Stimulated activated memory B cell treated with anti-CD40 and anti-IgM and Interleukin-4, amounts not matched to agents 10 μg/mL and 1 μg/mL and 100 μg/mL, for 72 hours (primary cell): ENCODE data around the gene SFXN2.

ENCODE experiments used
- ATAC-seq: fragments of 150-1000 bp; cut with Tn5 transposase; 2 replicates; pipeline ENCODE4 v1.10.0; 2021
- H3K27ac Mint-ChIP-seq: one replicate; pipeline ENCODE4 v1.8.0; 2022; ENCODE audit warnings: mild to moderate bottlenecking, mixed read lengths
- H3K27me3 Mint-ChIP-seq: one replicate; pipeline ENCODE4 v1.8.0; 2022; ENCODE audit warnings: mixed read lengths
- H3K36me3 Mint-ChIP-seq: one replicate; pipeline ENCODE4 v1.8.0; 2022; ENCODE audit warnings: mixed read lengths
- H3K4me1 Mint-ChIP-seq: one replicate; pipeline ENCODE4 v1.8.0; 2022; ENCODE audit warnings: mixed read lengths
- H3K4me3 Mint-ChIP-seq: one replicate; pipeline ENCODE4 v1.8.0; 2022; ENCODE audit warnings: mild to moderate bottlenecking, moderate library complexity, mixed read lengths
- H3K9me3 Mint-ChIP-seq: one replicate; pipeline ENCODE4 v1.8.0; 2022; ENCODE audit warnings: mixed read lengths

Gene SFXN2

GRCh38 chr10:102781090-102781920 is 66.9 kb downstream of the SFXN2 start:
- Mint-ChIP-seq H3K27ac (no peak overlapping the region), H3K9me3 (no peaks in the 10 kb centered on the region), H3K4me1 (peaks cover 58% of the 10 kb centered on the region), H3K36me3 (peaks cover 29% of the 10 kb centered on the region), H3K4me3 (no peak overlapping the region), H3K27me3 (no peaks in the 10 kb centered on the region)
- no peak for ATAC-seq

GRCh38 chr10:102781921-102782557 is 67.6 kb downstream of the SFXN2 start:
- Mint-ChIP-seq H3K27ac (no peak overlapping the region), H3K36me3 (peaks cover 29% of the 10 kb centered on the region), H3K4me1 (peaks cover 64% of the 10 kb centered on the region), H3K9me3 (no peaks in the 10 kb centered on the region), H3K27me3 (no peaks in the 10 kb centered on the region), H3K4me3 (no peak overlapping the region)
- ATAC-seq = no peak

GRCh38 chr10:102782673-102783551 is 68.5 kb downstream of the SFXN2 start:
- Mint-ChIP-seq H3K4me3 (no peak overlapping the region), H3K27ac (no peak overlapping the region), H3K9me3 (no peaks in the 10 kb centered on the region), H3K4me1 (peaks cover 69% of the 10 kb centered on the region), H3K27me3 (no peaks in the 10 kb centered on the region), H3K36me3 (peaks cover 29% of the 10 kb centered on the region)
- ATAC-seq = no peak

- Mint-ChIP-seq H3K27ac (no peak overlapping the region), H3K36me3 (peaks cover 29% of the 10 kb centered on the region), H3K4me3 (no peak overlapping the region), H3K27me3 (no peaks in the 10 kb centered on the region), H3K4me1 (peaks cover 62% of the 10 kb centered on the region), H3K9me3 (no peaks in the 10 kb centered on the region)
- no peak for ATAC-seq
Observed at GRCh38 chr10:102783568-102783967, 69.1 kb downstream of the SFXN2 start.

- H3K36me3 Mint-ChIP-seq = peaks cover 39% of the 10 kb centered on the region
- ATAC-seq = no peak
- no peaks in the 10 kb centered on the region for H3K27me3 Mint-ChIP-seq
- peaks cover 53% of the 10 kb centered on the region for H3K4me1 Mint-ChIP-seq
- H3K4me3 Mint-ChIP-seq = no peak overlapping the region
- H3K9me3 Mint-ChIP-seq = peaks cover 8% of the 10 kb centered on the region
- H3K27ac Mint-ChIP-seq = peak overlapping the region; percentile 6
Observed at GRCh38 chr10:102785818-102786217, 71.4 kb downstream of the SFXN2 start.

- H3K27me3 Mint-ChIP-seq = no peaks in the 10 kb centered on the region
- no peak for ATAC-seq
- no peak overlapping the region for H3K27ac Mint-ChIP-seq
- peaks cover 8% of the 10 kb centered on the region for H3K9me3 Mint-ChIP-seq
- H3K4me3 Mint-ChIP-seq = no peak overlapping the region
- peaks cover 58% of the 10 kb centered on the region for H3K4me1 Mint-ChIP-seq
- peaks cover 21% of the 10 kb centered on the region for H3K36me3 Mint-ChIP-seq
Observed at GRCh38 chr10:102791754-102792395, 77.4 kb downstream of the SFXN2 start.
